GM12873 (cell line): ENCODE measurements around the gene SLC1A5.

Experiments
- CTCF ChIP-seq: IDR thresholded peaks from 2 replicates; pipeline ENCODE4 v1.5.1; 2012; ENCODE audit warnings: low read depth, mild to moderate bottlenecking, moderate library complexity, low read length, control low read depth; ENCODE audit not compliant: insufficient read depth; ENCODE audit errors: missing control alignments

Gene SLC1A5

GRCh38 chr19:46791944-46792343 lies 3.5 kb upstream of the SLC1A5 start:
- TF ChIP-seq CTCF = no peak

- no peak for TF ChIP-seq CTCF
Observed at GRCh38 chr19:46789371-46789770, 977 bp upstream of the SLC1A5 start.

GRCh38 chr19:46788968-46789338 lies 559 bp upstream of the SLC1A5 start:
- TF ChIP-seq CTCF = no peak

- no peak for TF ChIP-seq CTCF
Observed at GRCh38 chr19:46787331-46788261, 798 bp downstream of the SLC1A5 start.

GRCh38 chr19:46787040-46787330 lies 1.4 kb downstream of the SLC1A5 start:
- no peak for TF ChIP-seq CTCF

GRCh38 chr19:46786236-46787039 lies 2.0 kb downstream of the SLC1A5 start:
- no peak for TF ChIP-seq CTCF

- TF ChIP-seq CTCF = no peak
Observed at GRCh38 chr19:46785980-46786235, 2.5 kb downstream of the SLC1A5 start.
